AG04449 (cell line): ENCODE measurements around the gene PBX1.
A peak's percentile ranks its signal among the peaks of the same experiment; 100 is the strongest.

Source experiments
- CTCF ChIA-PET: fragments of 350-600 bp; formaldehyde crosslinking; extraction: SDS; loops from one replicate; lab custom pipeline; 2021; ENCODE audit warnings: antibody characterized with exemption; lab: Yijun Ruan, JAX
- POLR2A ChIA-PET: fragments of 400-600, 350-600 bp; formaldehyde crosslinking; extraction: SDS; loops from one replicate; lab custom pipeline; 2020; ENCODE audit warnings: antibody characterized with exemption, inconsistent platforms; lab: Yijun Ruan, JAX
- DNase-seq: peaks from one replicate; pipeline ENCODE4 v3.0.0-alpha.2; 2010; ENCODE audit warnings: low read depth, low spot score
- H3K4me3 ChIP-seq: 2 replicates; pipeline ENCODE4 v1.5.1; 2011; ENCODE audit warnings: low read depth, mild to moderate bottlenecking, control low read depth, low read length
- CTCF ChIP-seq: IDR thresholded peaks from one replicate; pipeline ENCODE4 v1.5.1; 2011; ENCODE audit warnings: mild to moderate bottlenecking, moderate library complexity, low read length, control low read depth, inconsistent platforms; ENCODE audit not compliant: insufficient read depth; ENCODE audit errors: missing control alignments

The PBX1 gene

GRCh38 chr1:164733070-164733469, 174.1 kb downstream of the PBX1 start:
- ChIA-PET POLR2A (no interaction called here), CTCF (no interaction called here)
- no peak overlapping the region for H3K4me3 ChIP-seq
- DNase-seq: no peak
- no peak for TF ChIP-seq CTCF

GRCh38 chr1:164733734-164734133, 174.8 kb downstream of the PBX1 start:
- CTCF ChIA-PET: no interaction called here
- TF ChIP-seq CTCF: no peak
- no peak for DNase-seq
- POLR2A ChIA-PET: no interaction called here
- H3K4me3 ChIP-seq: no peak overlapping the region

- ChIA-PET POLR2A (no interaction called here), CTCF (interaction anchor here (2.2 kb wide), 1 partner anchor 11 kb away, joined by 7 read pairs; no protein-coding TSS in a partner anchor)
- DNase-seq: peak; percentile 7
- no peak for TF ChIP-seq CTCF
- no peak overlapping the region for H3K4me3 ChIP-seq
Observed at GRCh38 chr1:164735315-164736052, 176.5 kb downstream of the PBX1 start.

- CTCF ChIA-PET: interaction anchor here (2.2 kb wide), 1 partner anchor 11 kb away, joined by 7 read pairs; no protein-coding TSS in a partner anchor
- POLR2A ChIA-PET: no interaction called here
- no peak for TF ChIP-seq CTCF
- DNase-seq: no peak
- no peak overlapping the region for H3K4me3 ChIP-seq
Observed at GRCh38 chr1:164736137-164736536, 177.2 kb downstream of the PBX1 start.

GRCh38 chr1:164739189-164739588, 180.2 kb downstream of the PBX1 start:
- no peak for TF ChIP-seq CTCF
- POLR2A ChIA-PET: no interaction called here
- no peak for DNase-seq
- no peak overlapping the region for H3K4me3 ChIP-seq
- CTCF ChIA-PET: interaction anchor here (1.5 kb wide), 1 partner anchor 49 kb away, joined by 5 read pairs; no protein-coding TSS in a partner anchor

- no peak for TF ChIP-seq CTCF
- no peak overlapping the region for H3K4me3 ChIP-seq
- DNase-seq: no peak
- CTCF ChIA-PET: interaction anchor here (1.5 kb wide), 1 partner anchor 46 kb away, joined by 4 read pairs; no protein-coding TSS in a partner anchor
- POLR2A ChIA-PET: no interaction called here
Observed at GRCh38 chr1:164740000-164740526, 181.1 kb downstream of the PBX1 start.
